RCC 7860 (cell line): ENCODE results near the gene AMBRA1.

Source experiments
- DNase-seq: peaks from one replicate; pipeline ENCODE4 v3.0.0-alpha.2; 2015; ENCODE audit warnings: low spot score
- FAIRE-seq: peaks from 2 replicates; lab custom pipeline; 2012; peaks lifted over from hg19 to GRCh38; lab: Jason Lieb, UNC

Gene AMBRA1

DNA sequence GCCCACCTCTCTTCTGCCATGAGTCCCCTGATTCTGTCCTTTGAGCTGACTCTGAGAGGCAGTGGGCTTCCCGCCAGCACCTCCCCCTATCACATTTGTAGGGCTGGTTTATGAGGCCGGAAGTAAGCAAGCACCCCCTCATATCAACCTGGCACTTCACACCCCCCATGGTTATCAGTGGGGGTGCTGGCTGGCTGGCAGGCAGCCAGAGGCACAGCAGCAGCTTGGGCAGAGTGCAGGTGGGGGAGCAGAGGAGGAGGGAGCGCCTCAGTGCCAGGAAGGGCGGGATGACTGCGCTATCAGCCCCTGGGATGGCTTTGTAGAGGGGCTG, 179.4 kb downstream of the AMBRA1 start:
- DNase-seq (no peak), FAIRE-seq (no peak)

GRCh38 chr11:46413760-46414465, 179.9 kb downstream of the AMBRA1 start:
- no peak for FAIRE-seq
- peak; percentile 36 for DNase-seq

- DNase-seq = no peak
- no peak for FAIRE-seq
Observed at GRCh38 chr11:46410021-46410420, 183.8 kb downstream of the AMBRA1 start.

DNA sequence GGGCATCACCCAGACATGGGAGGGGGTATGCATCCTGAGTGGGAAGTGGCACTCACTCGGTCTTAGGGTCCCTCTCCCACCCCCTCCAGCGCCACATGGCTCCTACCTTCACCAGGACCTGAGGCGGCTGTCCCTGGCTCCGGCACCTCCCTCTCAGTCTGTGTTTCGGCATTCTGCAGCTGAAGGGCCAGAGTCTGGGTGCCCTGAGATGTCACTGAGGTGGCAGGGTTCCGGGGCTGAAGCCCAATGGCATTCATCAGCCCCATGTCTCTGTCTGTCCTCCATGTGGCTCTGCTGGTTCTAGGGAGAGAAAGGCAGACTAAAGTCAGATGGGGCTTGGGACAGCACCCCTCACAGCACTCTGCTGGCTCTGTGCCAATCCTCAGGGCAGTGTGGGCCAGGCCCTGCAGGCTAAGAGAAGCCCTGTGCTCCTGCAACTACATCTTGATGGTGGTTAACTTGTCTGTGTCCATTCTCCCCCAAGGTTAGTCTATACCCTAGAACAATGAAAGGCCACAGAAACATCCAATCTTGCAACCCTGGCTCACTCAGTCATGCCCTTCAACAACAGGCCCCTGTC, 185.3 kb downstream of the AMBRA1 start:
- FAIRE-seq (no peak), DNase-seq (no peak)

DNA sequence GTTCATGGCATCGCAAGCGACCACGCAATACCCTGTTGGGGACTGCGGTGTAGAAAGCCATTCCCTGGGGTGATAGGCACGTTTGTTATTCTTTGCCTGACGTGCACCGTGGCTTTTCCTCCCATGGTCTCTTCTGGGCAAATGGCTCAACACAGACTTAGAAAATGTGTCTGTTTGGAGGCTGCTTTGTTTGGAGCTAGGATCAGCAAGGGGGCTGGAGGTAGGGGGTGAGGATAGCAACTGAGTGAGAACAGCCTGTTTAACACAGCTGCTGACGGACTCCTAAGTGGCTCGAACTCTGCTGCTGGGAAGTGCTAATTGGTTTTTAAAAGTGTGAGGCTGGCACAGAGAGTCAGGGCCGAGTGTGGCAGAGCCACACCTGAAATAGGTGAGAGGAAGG, 186.2 kb downstream of the AMBRA1 start:
- DNase-seq = no peak
- FAIRE-seq = no peak

DNA sequence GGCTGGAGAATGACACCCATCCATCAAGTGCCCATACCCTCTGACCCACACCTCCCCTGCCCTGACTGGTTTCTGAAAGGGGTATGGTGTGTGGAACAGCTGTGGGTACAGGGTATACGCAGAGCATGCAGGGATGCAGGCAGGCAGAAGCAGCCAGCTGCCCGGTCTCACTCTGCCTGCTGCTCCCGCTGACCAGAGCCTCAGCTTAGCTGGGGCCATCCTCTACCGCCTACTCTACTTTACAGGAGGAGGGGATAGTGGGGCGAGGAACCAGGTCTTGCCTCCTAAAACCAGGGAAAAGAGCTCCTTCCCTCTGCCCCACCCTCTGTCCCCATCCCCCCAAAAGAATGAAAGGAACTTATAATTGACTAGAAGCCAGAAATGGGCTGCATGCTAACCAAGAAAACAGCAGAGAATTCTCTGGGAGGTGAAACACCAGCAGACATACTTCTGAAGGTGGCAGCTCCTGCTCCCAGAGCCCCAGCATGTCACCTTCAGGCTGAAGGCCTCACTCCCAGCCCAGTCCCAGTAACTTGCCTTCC, 189.3 kb downstream of the AMBRA1 start:
- DNase-seq (no peak), FAIRE-seq (no peak)

- DNase-seq = no peak
Observed at GRCh38 chr11:46402957-46403902, 190.6 kb downstream of the AMBRA1 start.

DNA sequence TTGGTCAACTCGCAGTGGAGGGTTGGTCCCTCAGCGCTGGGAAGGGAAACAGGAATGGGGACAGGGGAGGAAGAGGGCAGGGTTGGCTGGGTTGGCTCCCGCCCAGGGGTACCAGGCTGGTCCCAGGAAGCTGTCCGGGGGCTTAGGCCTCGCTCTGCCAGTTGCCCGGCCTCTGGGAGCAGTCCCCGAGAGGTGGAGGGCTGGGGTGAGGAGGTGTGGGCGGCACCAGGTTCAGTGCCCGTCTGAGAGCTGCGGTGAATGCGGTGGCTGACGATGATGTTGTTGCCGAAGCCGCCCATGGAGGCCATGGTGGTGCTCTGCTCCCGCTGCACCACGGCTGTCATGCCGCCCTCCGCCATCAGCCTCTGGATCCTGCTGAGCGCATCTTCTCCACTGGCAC, 196.3 kb downstream of the AMBRA1 start:
- DNase-seq (no peak), FAIRE-seq (no peak)

More at GRCh38 chr11:46402957-46403902, 190.6 kb downstream of the AMBRA1 start:
- no peak for FAIRE-seq

GRCh38 chr11:46393759-46394158, 200.1 kb downstream of the AMBRA1 start:
- no peak for DNase-seq
- FAIRE-seq = no peak

GRCh38 chr11:46393231-46393616, 200.6 kb downstream of the AMBRA1 start:
- DNase-seq (no peak), FAIRE-seq (no peak)

- DNase-seq (peak; percentile 41), FAIRE-seq (no peak)
Observed at GRCh38 chr11:46392421-46393230, 201.2 kb downstream of the AMBRA1 start.

- DNase-seq = no peak
- no peak for FAIRE-seq
Observed at GRCh38 chr11:46391578-46392420, 202.0 kb downstream of the AMBRA1 start, which contains the start of gene CHRM4. CHRM4 (minus strand) TSS chr11:46391776; CDS start chr11:46386557, 5,219 bp downstream.

DNA sequence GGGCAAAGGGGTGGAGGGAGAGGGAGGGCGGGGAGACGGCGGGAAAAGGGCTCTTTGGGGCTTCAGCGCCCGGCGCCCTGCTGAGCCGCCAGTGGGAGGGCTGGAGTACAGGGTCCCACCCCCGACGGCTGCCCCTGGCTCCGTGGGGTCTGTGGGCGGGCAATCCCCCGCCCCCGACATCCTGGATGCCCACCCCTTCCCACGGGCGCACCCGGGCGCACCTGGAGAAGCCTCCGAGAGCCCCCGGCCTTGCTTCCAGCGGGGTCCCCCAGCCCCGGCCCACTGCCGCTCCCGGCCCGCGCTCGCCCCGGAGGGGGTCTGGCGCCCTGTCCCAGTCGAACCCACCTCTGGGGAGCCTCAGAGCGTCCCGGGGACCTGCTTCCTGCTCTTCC, 202.6 kb downstream of the AMBRA1 start:
- FAIRE-seq (no peak), DNase-seq (no peak)

DNA sequence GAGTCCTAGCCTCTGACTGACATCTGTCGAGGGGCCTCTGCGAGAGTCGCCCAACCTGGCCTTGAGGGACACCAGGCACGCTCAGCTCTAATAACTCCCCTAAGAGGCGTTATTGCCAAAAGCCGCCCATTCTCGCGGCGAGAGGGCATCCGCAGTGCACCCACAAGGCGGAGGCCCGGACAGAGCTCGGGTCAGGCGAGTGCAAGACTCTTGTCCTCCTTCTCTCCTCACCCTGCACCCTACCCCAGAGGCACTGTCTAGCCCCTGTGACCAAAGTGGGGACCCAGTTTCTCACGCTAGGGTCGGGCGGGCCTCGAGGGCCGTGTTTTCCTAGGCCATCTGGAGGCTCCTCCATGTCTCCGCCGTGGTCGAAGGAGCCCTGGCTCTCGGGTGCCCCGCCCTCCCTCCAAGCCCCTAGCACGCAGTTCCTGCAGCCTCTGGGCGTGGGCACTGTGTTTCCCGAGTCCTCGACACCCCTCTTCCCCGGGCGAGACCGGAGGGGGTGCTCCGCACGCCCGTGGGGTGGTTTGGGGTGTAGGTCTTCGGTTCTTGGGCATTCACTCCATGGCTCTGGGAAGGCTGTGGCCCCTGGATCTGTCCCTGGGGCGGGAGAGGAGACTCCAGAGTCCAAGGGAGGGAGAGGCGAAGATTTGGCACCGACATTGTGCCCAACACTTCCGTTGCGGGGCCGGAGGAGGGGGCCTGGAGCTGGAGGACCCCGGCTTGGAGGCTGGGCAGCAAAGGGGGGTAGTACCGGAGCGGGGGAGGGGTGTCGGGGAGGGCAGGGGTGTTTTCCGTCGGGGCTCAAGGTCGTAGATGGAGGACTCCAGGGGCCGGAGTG, 203.3 kb downstream of the AMBRA1 start:
- no peak for DNase-seq
- FAIRE-seq = no peak

DNA sequence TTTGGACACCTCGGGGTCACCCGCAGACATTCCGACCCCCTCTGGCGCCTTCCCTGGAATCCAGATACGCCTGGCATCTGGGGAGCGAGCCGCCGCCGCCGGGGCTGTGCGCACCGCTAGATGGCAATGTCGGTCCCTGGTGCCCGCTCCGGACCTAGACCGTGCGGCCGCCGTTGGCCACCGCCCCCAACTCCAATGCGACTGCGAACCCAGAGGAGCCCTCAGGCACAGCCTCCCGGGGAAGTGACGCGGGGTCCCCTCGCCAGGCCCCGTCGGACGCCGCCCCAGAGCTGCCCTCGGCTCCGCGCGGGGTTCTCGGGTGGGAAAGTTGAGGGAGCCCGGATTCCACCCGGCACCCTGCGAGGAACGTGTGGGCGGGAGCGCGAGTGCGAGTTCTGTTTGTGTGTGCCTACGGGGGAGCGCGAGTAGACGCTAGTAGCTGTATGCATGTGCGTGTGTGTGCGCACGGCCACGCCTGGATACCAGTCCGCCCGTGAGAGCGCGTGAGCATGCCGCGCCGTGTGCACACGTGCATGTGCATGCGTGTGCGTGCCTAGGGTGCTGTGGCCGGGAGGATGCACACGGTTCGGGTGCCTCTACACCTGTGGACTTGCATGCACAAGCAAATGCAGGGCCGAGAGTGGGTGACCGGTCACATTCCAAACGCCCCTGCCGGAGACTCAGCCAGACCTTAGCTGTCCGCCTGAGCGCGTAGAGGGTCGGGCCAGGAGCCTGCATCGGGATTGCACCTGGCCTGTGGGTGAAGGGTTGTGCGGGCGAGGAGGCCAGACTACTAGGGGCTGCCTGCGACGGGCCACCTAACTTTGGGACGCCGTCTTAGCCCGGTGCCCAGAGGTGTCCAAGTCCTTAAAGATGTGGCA, 204.1 kb downstream of the AMBRA1 start:
- DNase-seq (peak; percentile 34), FAIRE-seq (no peak)

- FAIRE-seq (no peak), DNase-seq (no peak)
Observed at GRCh38 chr11:46388619-46389449, 205.0 kb downstream of the AMBRA1 start.
